NCI-H510A treated with DMSO at 0.1 percent for 48 hours (cell line): ENCODE measurements around the gene RPL6.

Experiments
- DNase-seq: peaks from one replicate; lab custom pipeline; 2025; lab: John Stamatoyannopoulos, UW

Gene RPL6

GRCh38 chr12:112380663-112381405 lies 28.6 kb downstream of the RPL6 start:
- DNase-seq = peak; percentile 58

GRCh38 chr12:112375105-112375504 lies 34.3 kb downstream of the RPL6 start:
- no peak for DNase-seq

- DNase-seq = no peak
These were observed 35.2 kb downstream of the RPL6 start for GRCh38 chr12:112374166-112374740.

GRCh38 chr12:112370868-112371510 lies 38.4 kb downstream of the RPL6 start:
- peak; percentile 72 for DNase-seq

GRCh38 chr12:112370199-112370598 lies 39.2 kb downstream of the RPL6 start:
- DNase-seq = no peak

GRCh38 chr12:112368856-112369255 lies 40.5 kb downstream of the RPL6 start:
- no peak for DNase-seq

- DNase-seq = no peak
These were observed 41.4 kb downstream of the RPL6 start for GRCh38 chr12:112367965-112368364.

GRCh38 chr12:112362310-112362709 lies 47.1 kb downstream of the RPL6 start:
- DNase-seq = peak; percentile 86

- no peak for DNase-seq
These were observed 48.1 kb downstream of the RPL6 start for GRCh38 chr12:112361271-112361670.

GRCh38 chr12:112359290-112359689 lies 50.1 kb downstream of the RPL6 start:
- no peak for DNase-seq

GRCh38 chr12:112357214-112357613 lies 52.2 kb downstream of the RPL6 start:
- DNase-seq = no peak
